Fibroblast of lung (primary cell): Measurements from ENCODE around the gene SMTNL1.

Source experiments
- EZH2 ChIP-seq: IDR thresholded peaks from 2 replicates; pipeline ENCODE4 v1.5.1; 2012; ENCODE audit warnings: low read length, control low read depth, mild to moderate bottlenecking; ENCODE audit errors: missing control alignments
- TF ChIP-seq, protein P1 (sequence below), 2 donors: IDR thresholded peaks in 1 of 2; conservative IDR thresholded peaks in 1 of 2; 1 replicate in 1 of 2; 2 replicates in 1 of 2; pipeline ENCODE4 v1.5.1; 2011 to 2012; ENCODE audit warnings: low read length in 2 of 2, control low read depth in 1 of 2, inconsistent platforms in 1 of 2, low read depth in 1 of 2, mild to moderate bottlenecking in 1 of 2

DNA sequence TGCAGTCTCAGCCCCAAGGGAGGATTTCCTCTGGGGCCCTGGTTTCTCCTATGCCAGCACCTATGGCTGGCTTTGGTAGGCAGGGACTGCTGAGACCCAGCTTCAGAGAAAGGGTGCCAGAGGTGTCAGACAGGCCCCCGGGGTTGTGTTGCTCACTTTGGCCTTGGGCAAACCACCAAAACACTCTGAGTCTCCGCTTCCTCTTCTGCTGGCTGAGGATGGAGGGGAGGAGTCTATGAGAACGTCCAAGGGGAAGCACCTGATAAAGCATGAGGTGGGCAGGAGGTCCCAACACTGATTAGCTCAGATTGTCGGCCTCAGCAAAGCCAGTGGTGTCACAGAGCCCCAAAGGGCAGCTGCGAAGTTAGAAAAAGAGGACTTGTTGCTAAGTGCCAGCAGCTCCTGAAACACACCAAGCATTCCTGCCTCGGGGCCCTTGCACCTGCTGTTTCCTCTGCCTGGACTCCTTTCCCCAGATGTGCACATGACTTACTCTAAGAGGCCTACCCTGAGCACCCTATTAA, 10.5 kb downstream of the SMTNL1 start:
- TF ChIP-seq, protein P1, sequence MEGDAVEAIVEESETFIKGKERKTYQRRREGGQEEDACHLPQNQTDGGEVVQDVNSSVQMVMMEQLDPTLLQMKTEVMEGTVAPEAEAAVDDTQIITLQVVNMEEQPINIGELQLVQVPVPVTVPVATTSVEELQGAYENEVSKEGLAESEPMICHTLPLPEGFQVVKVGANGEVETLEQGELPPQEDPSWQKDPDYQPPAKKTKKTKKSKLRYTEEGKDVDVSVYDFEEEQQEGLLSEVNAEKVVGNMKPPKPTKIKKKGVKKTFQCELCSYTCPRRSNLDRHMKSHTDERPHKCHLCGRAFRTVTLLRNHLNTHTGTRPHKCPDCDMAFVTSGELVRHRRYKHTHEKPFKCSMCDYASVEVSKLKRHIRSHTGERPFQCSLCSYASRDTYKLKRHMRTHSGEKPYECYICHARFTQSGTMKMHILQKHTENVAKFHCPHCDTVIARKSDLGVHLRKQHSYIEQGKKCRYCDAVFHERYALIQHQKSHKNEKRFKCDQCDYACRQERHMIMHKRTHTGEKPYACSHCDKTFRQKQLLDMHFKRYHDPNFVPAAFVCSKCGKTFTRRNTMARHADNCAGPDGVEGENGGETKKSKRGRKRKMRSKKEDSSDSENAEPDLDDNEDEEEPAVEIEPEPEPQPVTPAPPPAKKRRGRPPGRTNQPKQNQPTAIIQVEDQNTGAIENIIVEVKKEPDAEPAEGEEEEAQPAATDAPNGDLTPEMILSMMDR (conservative IDR thresholded peaks at IDR 0.05 in 1 of 2, IDR thresholded peaks at IDR 0.05 in 1 of 2; ENCODE audit: low read depth in 1 of 2, low read length in 2 of 2), result no peak
- no peak for TF ChIP-seq EZH2
